ENCODE measurements around the gene RPL28.
"Not testable (repeated sequence)": the region's sequence is repeated elsewhere in the genome, so short reads cannot be mapped to it uniquely, and the experiment has no call there.

RPL28 gene

GRCh38 chr19:55392820-55393761, 7.4 kb downstream of the RPL28 start:
- DNase-seq (ENCODE audit: low read depth) = no peak

- DNase-seq (ENCODE audit: low read depth) = no peak
Measured at GRCh38 chr19:55398200-55398925, 12.6 kb downstream of the RPL28 start.

DNA sequence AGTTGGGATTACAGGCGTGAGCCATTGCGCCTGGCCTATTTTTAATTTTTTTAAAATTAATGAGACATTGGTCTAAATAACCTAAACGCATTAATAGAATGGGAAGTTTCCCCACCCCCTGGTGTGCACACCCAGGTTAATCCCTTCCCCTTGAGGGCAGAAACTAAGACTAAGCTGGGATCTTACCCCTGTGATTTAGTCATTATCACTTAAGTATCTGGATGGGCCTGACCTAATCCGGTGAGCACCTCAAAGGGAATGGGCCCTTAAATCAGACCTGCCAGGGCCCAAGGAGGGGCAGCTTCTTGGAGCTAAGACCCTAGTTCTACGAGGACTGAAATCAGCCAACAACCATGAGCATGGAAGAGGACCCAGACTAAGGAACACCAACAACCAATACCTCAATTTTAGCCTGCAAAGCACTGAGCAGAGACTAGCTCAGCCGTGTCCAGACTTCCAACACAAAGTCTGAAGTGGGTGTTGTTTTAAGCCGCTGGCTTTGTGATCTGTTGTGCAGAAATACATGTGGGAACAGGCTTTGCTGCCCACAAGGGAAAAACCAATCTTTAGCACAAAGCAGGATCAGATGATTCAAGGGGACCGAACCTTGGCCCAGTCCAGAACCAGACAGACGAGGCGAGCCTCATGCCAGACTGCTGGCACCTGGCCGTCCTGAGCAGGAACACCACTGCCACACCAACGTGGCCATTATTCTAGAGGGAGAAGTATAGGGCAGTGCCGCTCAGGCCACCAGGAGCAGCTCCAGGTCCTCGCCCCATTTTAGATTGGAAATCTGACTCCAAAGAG, 14.8 kb downstream of the RPL28 start:
- DNase-seq (ENCODE audit: low read depth) = no peak

DNA sequence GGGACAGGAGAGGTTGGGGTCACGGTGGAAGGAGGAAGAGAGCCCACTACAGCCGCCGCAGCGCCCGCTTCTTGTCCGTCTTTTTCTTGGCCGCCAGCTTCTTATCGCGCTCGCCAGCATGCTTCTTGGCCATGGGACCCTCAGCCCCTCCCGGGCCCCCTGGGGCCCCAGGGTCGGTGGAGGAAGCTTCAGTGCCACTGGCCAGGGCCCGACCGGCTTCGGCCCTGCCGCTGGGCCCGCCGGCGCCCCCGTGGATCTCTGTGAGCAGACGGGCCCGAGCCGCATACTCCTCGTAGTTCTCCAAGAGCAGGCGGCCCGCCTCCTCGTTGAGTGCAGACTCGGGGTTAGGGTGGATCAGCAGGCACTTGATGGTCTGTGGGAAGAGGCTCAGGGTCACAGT, 15.7 kb downstream of the RPL28 start:
- DNase-seq (ENCODE audit: low read depth) = not testable (repeated sequence)

GRCh38 chr19:55402509-55402908, 16.8 kb downstream of the RPL28 start:
- no peak for DNase-seq (ENCODE audit: low read depth)

DNA sequence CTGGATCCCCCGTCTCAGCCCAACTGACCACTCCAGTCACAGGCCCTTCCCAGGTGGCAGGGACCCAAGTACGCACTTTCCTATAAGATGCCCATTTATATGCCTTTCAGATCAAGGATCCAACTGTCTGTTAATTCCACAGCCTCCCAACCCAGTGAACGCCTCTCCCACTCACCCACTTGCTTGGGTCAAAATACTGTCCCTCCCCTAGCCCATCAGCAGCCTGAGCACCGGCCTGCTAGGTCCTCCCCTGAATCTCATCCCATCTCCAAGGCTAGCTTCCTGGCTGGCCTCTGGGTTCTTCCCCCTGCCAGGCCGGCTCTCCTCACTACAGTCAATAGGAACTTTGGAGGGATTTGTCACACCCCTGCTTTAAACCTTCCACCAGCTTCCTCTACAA, 19.9 kb downstream of the RPL28 start:
- DNase-seq (ENCODE audit: low read depth) = no peak

- no peak for DNase-seq (ENCODE audit: low read depth)
Measured at GRCh38 chr19:55406091-55406825, 20.5 kb downstream of the RPL28 start.

DNA sequence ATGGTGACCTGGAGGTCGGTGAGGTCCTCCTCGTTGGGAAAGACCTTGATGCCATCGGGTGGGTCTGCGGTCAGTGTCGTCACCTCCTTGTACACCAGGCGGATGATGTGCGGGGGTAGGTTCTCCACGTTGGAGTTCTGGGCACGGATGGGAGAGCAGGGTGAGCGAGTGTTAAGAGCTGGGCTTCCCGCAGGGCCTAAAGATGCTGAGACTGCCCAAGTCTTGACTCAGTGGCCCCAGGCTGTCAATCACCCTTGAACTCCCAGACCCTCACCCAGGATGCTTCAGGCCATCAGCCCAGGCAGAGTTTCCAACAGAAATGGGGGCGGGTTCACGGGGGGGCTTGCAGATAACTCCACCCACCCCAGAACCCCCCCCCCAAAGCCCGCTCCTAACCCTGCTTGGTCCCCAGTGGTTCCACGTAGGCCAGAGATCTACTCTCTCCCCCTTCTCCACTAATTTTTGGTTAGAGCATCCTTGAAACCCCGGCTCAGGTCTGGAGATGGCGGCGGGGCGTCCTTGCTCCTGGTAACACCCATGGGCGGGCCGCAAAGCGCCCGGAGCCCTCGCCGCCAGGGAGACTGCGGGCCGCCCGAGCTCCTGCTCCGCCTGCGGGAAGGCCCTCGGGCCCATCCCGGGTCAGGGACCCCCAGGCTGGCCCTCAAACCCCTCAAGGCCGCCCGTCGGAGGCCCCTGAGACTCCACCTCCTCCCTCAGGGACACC, 21.3 kb downstream of the RPL28 start:
- DNase-seq (ENCODE audit: low read depth) = no peak

DNA sequence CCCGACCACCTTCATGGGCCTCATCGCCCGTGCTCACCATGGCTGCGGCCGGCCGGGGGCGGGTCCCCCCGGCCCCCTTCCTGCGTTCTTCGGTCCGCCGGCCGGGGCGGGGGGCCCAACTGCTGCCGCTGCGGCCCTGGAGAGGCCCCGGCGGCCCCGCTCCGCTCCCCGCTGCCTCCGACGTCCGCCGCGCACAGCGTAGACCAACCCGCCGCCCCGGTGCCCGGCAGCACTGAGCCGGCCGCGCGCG, 21.7 kb downstream of the RPL28 start, which contains the start of gene UBE2S:
UBE2S (minus strand) TSS at position 239 of the 250 bp plus-strand sequence; CDS start at position 40, 199 bp downstream.
- not testable (repeated sequence) for DNase-seq (ENCODE audit: low read depth)

- DNase-seq (ENCODE audit: low read depth) = peak; percentile 93
Measured at GRCh38 chr19:55407800-55408532, 22.2 kb downstream of the RPL28 start.

DNA sequence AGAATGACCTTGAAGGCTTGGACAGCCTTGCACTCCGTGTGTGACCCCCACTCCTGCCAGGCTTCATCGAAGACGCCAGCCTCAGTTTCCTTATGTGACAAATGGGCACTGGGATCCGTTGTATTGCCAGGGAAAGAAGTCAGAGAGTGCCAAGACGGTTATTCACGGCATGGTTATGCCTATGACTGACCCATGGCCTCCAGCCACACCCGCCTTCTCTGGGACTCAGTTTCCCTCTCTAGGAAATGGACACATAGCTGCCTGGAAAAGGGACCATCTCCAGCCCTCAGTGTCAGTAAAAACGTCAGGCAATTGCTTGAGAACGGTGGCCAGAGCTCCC, 22.8 kb downstream of the RPL28 start:
- no peak for DNase-seq (ENCODE audit: low read depth)

GRCh38 chr19:55409179-55409578, 23.4 kb downstream of the RPL28 start:
- not testable (repeated sequence) for DNase-seq (ENCODE audit: low read depth)

GRCh38 chr19:55410168-55410567, 24.4 kb downstream of the RPL28 start:
- no peak for DNase-seq (ENCODE audit: low read depth)

DNA sequence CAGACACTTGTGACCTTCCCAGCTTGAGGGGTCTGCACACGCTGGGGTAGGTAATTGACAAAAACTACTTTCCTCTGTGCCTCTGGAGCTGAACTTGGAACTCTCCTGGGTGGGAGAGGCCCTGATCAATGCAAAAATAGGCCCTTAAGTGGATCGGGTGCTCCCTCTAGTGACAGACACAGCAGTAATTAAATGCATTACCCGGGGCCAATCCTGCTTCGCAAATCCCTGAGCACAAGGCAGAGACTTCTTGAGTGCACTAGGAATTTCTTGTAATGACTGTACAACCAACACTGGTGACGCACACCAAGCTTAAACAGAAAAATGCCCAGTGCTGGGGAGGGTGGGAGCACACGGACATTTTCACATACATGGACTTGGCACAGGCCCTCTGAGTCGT, 32.5 kb downstream of the RPL28 start:
- DNase-seq (ENCODE audit: low read depth) = no peak

GRCh38 chr19:55419103-55419502, 33.4 kb downstream of the RPL28 start:
- no peak for DNase-seq (ENCODE audit: low read depth)

- DNase-seq (ENCODE audit: low read depth) = no peak
Measured at GRCh38 chr19:55419624-55420236, 34.0 kb downstream of the RPL28 start.

DNA sequence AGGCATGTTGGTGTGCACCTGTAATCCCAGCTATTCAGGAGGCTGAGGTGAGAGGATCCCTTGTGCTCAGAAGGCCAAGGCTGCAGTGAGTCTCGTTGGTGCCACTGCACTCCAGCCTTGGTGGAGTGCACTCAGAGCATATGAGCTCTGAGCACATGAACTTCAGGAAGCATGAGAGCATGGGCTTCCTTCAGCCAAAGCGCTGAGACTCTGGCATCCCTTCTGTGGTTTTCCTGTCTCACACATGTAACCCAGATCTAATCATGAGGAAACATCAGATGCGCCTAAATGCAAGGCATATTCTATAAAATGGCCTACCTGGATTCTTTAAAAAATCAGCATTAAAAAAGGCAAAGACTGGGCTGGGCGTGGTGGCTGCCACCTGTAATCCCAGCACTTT, 35.5 kb downstream of the RPL28 start:
- not testable (repeated sequence) for DNase-seq (ENCODE audit: low read depth)

DNA sequence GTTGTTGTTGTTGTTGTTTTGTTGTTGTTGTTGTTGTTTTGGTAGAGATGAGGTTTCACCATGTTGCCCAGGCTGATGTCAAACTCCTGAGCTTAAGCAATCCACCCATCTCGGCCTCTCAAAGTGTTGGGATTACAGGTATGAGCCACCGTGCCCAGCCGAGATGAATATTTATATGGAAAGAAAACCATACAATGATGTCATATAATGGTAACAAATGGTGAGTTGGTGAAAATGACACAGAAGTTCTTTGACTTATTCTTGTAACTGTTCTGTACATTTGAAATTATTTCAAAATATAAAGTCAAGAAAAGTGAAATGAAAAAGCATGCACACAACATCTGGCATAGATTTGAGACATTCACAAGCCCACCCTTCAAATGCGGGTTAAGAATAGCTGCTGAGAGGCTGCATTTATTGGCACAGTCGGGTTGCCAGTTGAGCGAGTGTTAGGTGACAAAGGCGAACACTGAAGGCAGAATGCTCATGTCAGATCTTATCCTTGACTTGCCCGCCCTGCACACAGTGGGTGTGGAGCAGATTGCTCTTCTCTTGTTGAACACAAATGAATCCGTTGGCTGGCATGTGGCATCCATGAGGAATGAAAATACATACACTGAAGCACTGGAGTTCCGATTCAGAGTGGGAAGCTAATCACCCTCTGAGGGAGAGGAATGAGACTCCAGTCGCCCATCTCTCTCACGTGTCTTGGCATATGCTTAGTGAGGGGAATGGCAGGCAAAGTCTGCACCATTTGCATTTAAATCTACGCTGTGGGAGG, 37.7 kb downstream of the RPL28 start:
- DNase-seq (ENCODE audit: low read depth) = no peak

DNA sequence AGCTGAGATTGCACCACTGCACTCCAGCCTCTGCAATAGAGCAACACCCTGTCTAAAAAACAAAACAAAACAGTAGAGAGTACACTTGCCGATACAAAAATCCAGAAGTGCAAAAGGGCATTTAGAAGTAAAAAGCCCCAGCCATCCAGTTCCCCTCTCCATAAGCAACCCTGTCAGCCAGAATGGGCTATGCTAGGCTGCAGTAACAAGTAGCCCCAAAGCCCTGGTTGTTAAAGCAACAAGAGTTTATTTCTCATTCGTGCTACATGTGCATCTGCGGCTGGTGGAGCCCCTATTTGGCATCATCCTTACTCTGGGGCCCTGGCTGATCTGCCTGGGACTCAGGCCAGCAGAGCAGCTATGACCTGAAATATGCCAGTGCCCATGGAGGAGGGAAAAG, 38.8 kb downstream of the RPL28 start:
- no peak for DNase-seq (ENCODE audit: low read depth)

All from stimulated activated CD8-positive, alpha-beta memory T cell treated with anti-CD3 and anti-CD28 coated beads, Interleukin-12 subunit alpha, Interleukin-12 subunit beta, amount 100 ng/mL, for 4 hours (primary cell).